NT2/D1 (cell line): ENCODE measurements around the gene PTPN6.

ENCODE experiments used
- YY1 ChIP-seq: IDR thresholded peaks from 2 replicates; pipeline ENCODE4 v1.6.1; 2011; ENCODE audit not compliant: insufficient read length, insufficient read depth
- ZNF274 ChIP-seq: IDR thresholded peaks from 2 replicates; pipeline ENCODE4 v1.6.1; 2011; ENCODE audit warnings: mild to moderate bottlenecking, low read depth, low read length

DNA sequence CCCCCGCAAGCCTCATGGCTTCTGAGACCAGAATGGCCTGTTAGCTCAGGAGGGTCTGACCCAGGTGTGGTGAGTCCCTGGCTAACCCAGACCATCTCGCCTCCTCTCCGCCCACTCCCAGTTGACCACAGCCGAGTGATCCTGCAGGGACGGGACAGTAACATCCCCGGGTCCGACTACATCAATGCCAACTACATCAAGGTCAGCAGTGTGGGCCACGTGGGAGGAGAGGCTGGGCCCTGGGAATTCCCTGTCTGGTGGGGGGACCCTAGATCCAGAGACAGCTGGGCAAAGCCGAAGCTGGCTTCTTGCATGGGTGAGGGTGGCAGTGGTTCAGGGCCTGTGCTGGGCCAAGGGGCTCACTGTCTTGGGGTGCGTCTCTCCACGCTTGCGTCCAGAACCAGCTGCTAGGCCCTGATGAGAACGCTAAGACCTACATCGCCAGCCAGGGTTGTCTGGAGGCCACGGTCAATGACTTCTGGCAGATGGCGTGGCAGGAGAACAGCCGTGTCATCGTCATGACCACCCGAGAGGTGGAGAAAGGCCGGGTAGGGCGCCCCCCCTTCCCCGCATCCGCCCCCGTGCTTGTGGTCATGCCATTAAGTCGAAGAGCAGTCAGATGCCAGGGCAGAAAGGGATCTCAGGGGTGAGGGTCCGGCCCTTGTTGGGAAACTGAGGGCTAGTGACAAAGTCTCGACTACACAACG lies 5.0 kb downstream of the PTPN6 start:
- TF ChIP-seq ZNF274 (no peak), YY1 (no peak)
